Loucy (cell line): ENCODE results near the gene TBC1D1.

Experiments
- H2AFZ ChIP-seq: fragments of 200-600 bp; sonication (generic); 2 replicates; pipeline ENCODE4 v1.6.0; 2016; ENCODE audit warnings: antibody characterized with exemption, mild to moderate bottlenecking, low read length, moderate library complexity
- H3F3A ChIP-seq: fragments of 200-600 bp; 2 replicates; pipeline ENCODE4 v1.6.0; 2016; ENCODE audit warnings: antibody characterized with exemption, low read depth, mild to moderate bottlenecking
- H3K27me3 ChIP-seq: fragments of 200-600 bp; sonication (generic); 2 replicates; pipeline ENCODE4 v1.6.1; 2014; ENCODE audit warnings: low read length, mild to moderate bottlenecking; ENCODE audit not compliant: insufficient read depth, poor library complexity, severe bottlenecking
- H3K36me3 ChIP-seq: fragments of 200-600 bp; sonication (generic); 2 replicates; pipeline ENCODE4 v1.6.1; 2016; ENCODE audit warnings: low read length; ENCODE audit not compliant: insufficient read depth
- H3K4me1 ChIP-seq: fragments of 200-600 bp; sonication (generic); 2 replicates; pipeline ENCODE4 v1.5.1; 2014; ENCODE audit warnings: low read length, mild to moderate bottlenecking; ENCODE audit not compliant: insufficient read depth, poor library complexity, severe bottlenecking
- H3K4me2 ChIP-seq: fragments of 200-600 bp; sonication (generic); 2 replicates; pipeline ENCODE4 v1.6.0; 2014; ENCODE audit warnings: antibody characterized with exemption, low read length, low read depth, mild to moderate bottlenecking; ENCODE audit not compliant: poor library complexity, severe bottlenecking
- H3K4me3 ChIP-seq: fragments of 200-600 bp; sonication (generic); 2 replicates; pipeline ENCODE4 v1.5.1; 2014; ENCODE audit warnings: low read length, mild to moderate bottlenecking, mixed read lengths; ENCODE audit not compliant: poor library complexity, severe bottlenecking
- H3K79me2 ChIP-seq: fragments of 200-600 bp; sonication (generic); 2 replicates; pipeline ENCODE4 v1.6.1; 2014; ENCODE audit warnings: low read length; ENCODE audit not compliant: insufficient read depth
- H3K9ac ChIP-seq: fragments of 200-600 bp; sonication (generic); 2 replicates; pipeline ENCODE4 v1.6.0; 2014; ENCODE audit warnings: mild to moderate bottlenecking, low read depth, low read length, moderate library complexity; ENCODE audit not compliant: poor library complexity, severe bottlenecking
- H3K9me2 ChIP-seq: fragments of 200-600 bp; sonication (generic); replicated peaks from 2 replicates; pipeline ENCODE4 v1.6.1; 2016; ENCODE audit warnings: low read depth, low read length, mixed read lengths
- H3K9me3 ChIP-seq: fragments of 200-600 bp; sonication (generic); 2 replicates; pipeline ENCODE4 v1.6.1; 2014; ENCODE audit warnings: mild to moderate bottlenecking, antibody characterized with exemption, low read length, low read depth; ENCODE audit not compliant: insufficient read depth
- H4K20me1 ChIP-seq: fragments of 200-600 bp; sonication (generic); 2 replicates; pipeline ENCODE4 v1.6.0; 2014; ENCODE audit warnings: antibody characterized with exemption, low read length, mild to moderate bottlenecking; ENCODE audit not compliant: insufficient read depth, poor library complexity, severe bottlenecking
- EZH2phosphoT487 ChIP-seq: fragments of 200-600 bp; IDR thresholded peaks from 2 replicates; pipeline ENCODE4 v1.6.1; 2018; ENCODE audit warnings: antibody characterized with exemption, mild to moderate bottlenecking, moderate library complexity, borderline replicate concordance
- TF ChIP-seq, protein P1 (sequence below): fragments of 200-600 bp; sonication (generic); conservative IDR thresholded peaks from 2 replicates; pipeline ENCODE4 v1.5.1; 2014; ENCODE audit warnings: mild to moderate bottlenecking, antibody characterized with exemption, low read length

The TBC1D1 gene

DNA sequence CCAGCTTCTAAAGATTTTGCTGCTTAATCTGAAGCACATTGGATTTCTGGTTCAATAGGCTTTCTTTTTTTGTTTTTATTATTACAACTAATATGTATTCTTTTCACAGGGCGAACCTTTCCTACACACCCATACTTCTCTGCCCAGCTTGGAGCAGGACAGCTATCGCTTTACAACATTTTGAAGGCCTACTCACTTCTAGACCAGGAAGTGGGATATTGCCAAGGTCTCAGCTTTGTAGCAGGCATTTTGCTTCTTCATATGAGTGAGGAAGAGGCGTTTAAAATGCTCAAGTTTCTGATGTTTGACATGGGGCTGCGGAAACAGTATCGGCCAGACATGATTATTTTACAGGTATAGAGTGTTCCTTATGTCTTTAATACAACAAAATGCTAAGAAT, 224.7 kb downstream of the TBC1D1 start:
- Histone ChIP-seq H3K9ac (no peak overlapping the region), H3K36me3 (peaks cover 41% of the 10 kb centered on the region; the same call in 1 of the 2 replicates)

DNA sequence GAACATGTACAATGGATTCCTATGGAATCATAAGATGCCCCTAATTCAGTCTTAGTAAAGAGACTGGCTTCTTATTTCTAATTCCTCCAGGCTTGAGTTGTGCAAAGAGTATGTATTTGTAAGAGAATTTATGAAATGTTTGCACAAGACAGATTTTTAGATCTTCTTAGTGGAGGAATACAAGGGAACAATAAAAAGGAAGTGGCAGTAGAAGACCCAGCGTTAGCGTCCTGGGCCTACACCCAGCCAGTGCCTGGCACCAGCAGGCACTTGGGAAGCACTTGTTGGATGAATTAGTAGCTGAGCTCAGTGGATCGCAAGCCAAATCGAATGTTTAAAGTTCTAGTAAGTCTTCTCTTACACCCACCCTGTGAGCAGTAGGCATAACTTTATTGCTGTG, 226.7 kb downstream of the TBC1D1 start:
- Histone ChIP-seq H4K20me1 (no peaks in the 10 kb centered on the region), H3K9me3 (no peaks in the 10 kb centered on the region), H3K9me2 (no peaks in the 10 kb centered on the region), H3K9ac (no peak overlapping the region), H3K79me2 (no peaks in the 10 kb centered on the region), H3K4me2 (no peak overlapping the region), H3K4me3 (no peak overlapping the region), H2AFZ (no peak overlapping the region), H3F3A (no peaks in the 10 kb centered on the region), H3K36me3 (peaks cover 47% of the 10 kb centered on the region; the same call in 1 of the 2 replicates), H3K27me3 (no peaks in the 10 kb centered on the region), H3K4me1 (no peaks in the 10 kb centered on the region)
- TF ChIP-seq EZH2phosphoT487: no peak
- TF ChIP-seq, protein P1, sequence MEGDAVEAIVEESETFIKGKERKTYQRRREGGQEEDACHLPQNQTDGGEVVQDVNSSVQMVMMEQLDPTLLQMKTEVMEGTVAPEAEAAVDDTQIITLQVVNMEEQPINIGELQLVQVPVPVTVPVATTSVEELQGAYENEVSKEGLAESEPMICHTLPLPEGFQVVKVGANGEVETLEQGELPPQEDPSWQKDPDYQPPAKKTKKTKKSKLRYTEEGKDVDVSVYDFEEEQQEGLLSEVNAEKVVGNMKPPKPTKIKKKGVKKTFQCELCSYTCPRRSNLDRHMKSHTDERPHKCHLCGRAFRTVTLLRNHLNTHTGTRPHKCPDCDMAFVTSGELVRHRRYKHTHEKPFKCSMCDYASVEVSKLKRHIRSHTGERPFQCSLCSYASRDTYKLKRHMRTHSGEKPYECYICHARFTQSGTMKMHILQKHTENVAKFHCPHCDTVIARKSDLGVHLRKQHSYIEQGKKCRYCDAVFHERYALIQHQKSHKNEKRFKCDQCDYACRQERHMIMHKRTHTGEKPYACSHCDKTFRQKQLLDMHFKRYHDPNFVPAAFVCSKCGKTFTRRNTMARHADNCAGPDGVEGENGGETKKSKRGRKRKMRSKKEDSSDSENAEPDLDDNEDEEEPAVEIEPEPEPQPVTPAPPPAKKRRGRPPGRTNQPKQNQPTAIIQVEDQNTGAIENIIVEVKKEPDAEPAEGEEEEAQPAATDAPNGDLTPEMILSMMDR: no peak

More for the DNA sequence above, 224.7 kb downstream of the TBC1D1 start:
- H4K20me1 ChIP-seq: no peaks in the 10 kb centered on the region
- no peaks in the 10 kb centered on the region for H3F3A ChIP-seq
- no peaks in the 10 kb centered on the region for H3K79me2 ChIP-seq
- no peaks in the 10 kb centered on the region for H3K9me3 ChIP-seq
- no peaks in the 10 kb centered on the region for H3K4me1 ChIP-seq
- no peaks in the 10 kb centered on the region for H3K27me3 ChIP-seq
- no peaks in the 10 kb centered on the region for H3K9me2 ChIP-seq
- H2AFZ ChIP-seq: no peak overlapping the region
- no peak overlapping the region for H3K4me2 ChIP-seq
- no peak overlapping the region for H3K4me3 ChIP-seq
- TF ChIP-seq EZH2phosphoT487: no peak
- TF ChIP-seq, protein P1: no peak

DNA sequence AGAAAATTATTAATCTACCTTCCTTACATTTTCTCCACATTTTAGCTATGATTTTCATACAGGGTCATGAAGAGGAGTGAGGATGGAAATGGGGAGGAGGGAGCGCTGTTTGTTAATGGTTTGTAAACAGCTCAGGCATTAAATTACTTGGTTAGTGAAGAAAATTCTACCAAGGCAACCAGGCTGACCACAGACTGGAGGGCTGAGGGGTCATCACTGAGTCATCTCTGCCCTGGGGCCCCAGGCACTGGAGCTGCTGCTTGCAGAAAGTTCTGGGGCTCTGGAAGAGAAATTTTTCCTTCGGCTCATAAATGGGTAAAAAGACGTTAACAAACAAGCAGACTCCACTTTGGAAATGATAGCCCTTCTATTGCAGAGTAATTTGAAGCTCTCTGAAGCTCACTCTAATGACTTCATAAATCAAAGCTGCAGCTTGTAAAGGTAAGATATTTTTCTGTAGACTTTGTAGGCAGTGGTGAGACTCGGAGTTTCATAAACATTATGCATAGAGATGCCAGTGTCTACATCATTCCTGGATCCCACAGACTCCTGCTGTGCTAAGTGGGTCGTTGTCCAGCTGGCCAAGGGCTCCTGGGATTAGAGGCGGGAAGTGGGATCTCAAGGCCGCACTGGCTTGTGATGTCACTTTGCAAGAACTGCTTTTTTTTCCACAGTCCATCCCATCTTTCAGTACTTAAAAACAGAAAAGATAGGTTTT, 228.9 kb downstream of the TBC1D1 start:
- no peak for TF ChIP-seq EZH2phosphoT487
- TF ChIP-seq, protein P1: no peak
- H3K4me3 ChIP-seq: no peak overlapping the region
- no peak overlapping the region for H3K4me2 ChIP-seq

More for the DNA sequence above, 228.9 kb downstream of the TBC1D1 start:
- H3K9me2 ChIP-seq: no peaks in the 10 kb centered on the region
- H3F3A ChIP-seq: no peaks in the 10 kb centered on the region
- H3K9me3 ChIP-seq: no peaks in the 10 kb centered on the region
- H4K20me1 ChIP-seq: no peaks in the 10 kb centered on the region
- H3K36me3 ChIP-seq: peaks cover 49% of the 10 kb centered on the region; the same call in 1 of the 2 replicates
- no peak overlapping the region for H2AFZ ChIP-seq
- H3K79me2 ChIP-seq: no peaks in the 10 kb centered on the region
- H3K9ac ChIP-seq: no peak overlapping the region
- H3K27me3 ChIP-seq: no peaks in the 10 kb centered on the region
- H3K4me1 ChIP-seq: no peaks in the 10 kb centered on the region
